BE2C (cell line): ENCODE measurements around the gene EIF2S1.

Experiments used
- DNase-seq: peaks from one replicate; pipeline ENCODE4 v3.0.0-alpha.2; 2020
- H3K27me3 ChIP-seq: fragments of 250-450 bp; sonication (Bioruptor Pico); 2 replicates; pipeline ENCODE4 v1.5.1; 2020; ENCODE audit warnings: mild to moderate bottlenecking
- H3K36me3 ChIP-seq: fragments of 250-450 bp; sonication (Bioruptor Pico); 2 replicates; pipeline ENCODE4 v1.5.1; 2020; ENCODE audit warnings: mild to moderate bottlenecking
- H3K4me1 ChIP-seq: fragments of 250-450 bp; sonication (Bioruptor Pico); 2 replicates; pipeline ENCODE4 v1.5.1; 2020
- H3K4me3 ChIP-seq: 2 replicates; pipeline ENCODE4 v1.5.1; 2011; ENCODE audit warnings: low read depth, low read length
- H3K9me3 ChIP-seq: fragments of 250-450 bp; sonication (Bioruptor Pico); 2 replicates; pipeline ENCODE4 v1.5.1; 2020
- CTCF ChIP-seq: IDR thresholded peaks from 2 replicates; pipeline ENCODE4 v1.5.1; 2012; ENCODE audit warnings: mild to moderate bottlenecking, low read depth, low read length

The EIF2S1 gene

GRCh38 chr14:67423424-67423823, 63.3 kb downstream of the EIF2S1 start:
- Histone ChIP-seq H3K27me3 (0 out of 2 replicates have a peak, but pooled peaks cover 3% of the 10 kb centered on the region), H3K9me3 (no peaks in the 10 kb centered on the region), H3K4me3 (no peak overlapping the region), H3K4me1 (no peaks in the 10 kb centered on the region), H3K36me3 (no peaks in the 10 kb centered on the region)
- TF ChIP-seq CTCF, result no peak
- DNase-seq, result no peak

GRCh38 chr14:67424539-67424938, 64.4 kb downstream of the EIF2S1 start:
- H3K4me3 ChIP-seq, result no peak overlapping the region
- no peak for DNase-seq
- H3K36me3 ChIP-seq, result no peaks in the 10 kb centered on the region
- H3K27me3 ChIP-seq, result 0 out of 2 replicates have a peak, but pooled peaks cover 3% of the 10 kb centered on the region
- no peaks in the 10 kb centered on the region for H3K4me1 ChIP-seq
- H3K9me3 ChIP-seq, result no peaks in the 10 kb centered on the region
- no peak for TF ChIP-seq CTCF

- Histone ChIP-seq H3K4me3 (no peak overlapping the region), H3K36me3 (no peaks in the 10 kb centered on the region), H3K27me3 (peaks cover 3% of the 10 kb centered on the region; the same call in 1 of the 2 replicates), H3K4me1 (no peaks in the 10 kb centered on the region), H3K9me3 (no peaks in the 10 kb centered on the region)
- no peak for DNase-seq
- TF ChIP-seq CTCF, result no peak
Measured at GRCh38 chr14:67425608-67426007, 65.5 kb downstream of the EIF2S1 start.

- no peak overlapping the region for H3K4me3 ChIP-seq
- DNase-seq, result no peak
- no peaks in the 10 kb centered on the region for H3K36me3 ChIP-seq
- H3K4me1 ChIP-seq, result no peaks in the 10 kb centered on the region
- peaks cover 3% of the 10 kb centered on the region; the same call in 1 of the 2 replicates for H3K27me3 ChIP-seq
- no peak for TF ChIP-seq CTCF
- H3K9me3 ChIP-seq, result no peaks in the 10 kb centered on the region
Measured at GRCh38 chr14:67426161-67426560, 66.0 kb downstream of the EIF2S1 start.

- peak; percentile 82 for DNase-seq
- TF ChIP-seq CTCF, result peak; percentile 84
- no peaks in the 10 kb centered on the region for H3K4me1 ChIP-seq
Measured at GRCh38 chr14:67426983-67427606, 67.0 kb downstream of the EIF2S1 start.

GRCh38 chr14:67428501-67429031, 68.4 kb downstream of the EIF2S1 start:
- no peak overlapping the region for H3K4me3 ChIP-seq
- peaks cover 15% of the 10 kb centered on the region for H3K27me3 ChIP-seq
- no peak for DNase-seq
- no peaks in the 10 kb centered on the region for H3K9me3 ChIP-seq
- TF ChIP-seq CTCF, result no peak
- no peaks in the 10 kb centered on the region for H3K4me1 ChIP-seq
- no peaks in the 10 kb centered on the region for H3K36me3 ChIP-seq

More at GRCh38 chr14:67426983-67427606, 67.0 kb downstream of the EIF2S1 start:
- Histone ChIP-seq H3K27me3 (peaks cover 4% of the 10 kb centered on the region), H3K4me3 (no peak overlapping the region), H3K9me3 (no peaks in the 10 kb centered on the region), H3K36me3 (no peaks in the 10 kb centered on the region)
